CD4-positive, alpha-beta T cell treated with Interleukin-17A for 4 hours (primary cell): ENCODE data around the gene FZR1.
"Not testable (repeated sequence)": the region's sequence is repeated elsewhere in the genome, so short reads cannot be mapped to it uniquely, and the experiment has no call there.

ENCODE experiments used
- DNase-seq: peaks from one replicate; pipeline ENCODE4 v3.0.0-alpha.2; 2020; ENCODE audit warnings: mixed read lengths

FZR1 gene

GRCh38 chr19:3497757-3498520 lies 8.2 kb upstream of the FZR1 start:
- no peak for DNase-seq

GRCh38 chr19:3499738-3500428 lies 6.2 kb upstream of the FZR1 start:
- DNase-seq: no peak

- peak; percentile 97 for DNase-seq
Observed at GRCh38 chr19:3500429-3501101, 5.5 kb upstream of the FZR1 start, which contains the start of gene DOHH. Gene DOHH, minus strand, starts transcription at chr19:3500674. Its CDS starts 3,860 bp downstream, at chr19:3496814.

GRCh38 chr19:3501780-3502179 lies 4.3 kb upstream of the FZR1 start:
- no peak for DNase-seq

- DNase-seq: no peak
Observed at GRCh38 chr19:3503036-3503572, 3.0 kb upstream of the FZR1 start.

- no peak for DNase-seq
Observed at GRCh38 chr19:3504735-3505134, 1.4 kb upstream of the FZR1 start.

- DNase-seq: peak; percentile 33
Observed at GRCh38 chr19:3506384-3507340, 551 bp downstream of the FZR1 start.

GRCh38 chr19:3507371-3508120 lies 1.4 kb downstream of the FZR1 start:
- DNase-seq: peak; percentile 69

GRCh38 chr19:3508121-3508661 lies 2.1 kb downstream of the FZR1 start:
- not testable (repeated sequence) for DNase-seq

GRCh38 chr19:3508771-3509535 lies 2.8 kb downstream of the FZR1 start:
- no peak for DNase-seq

GRCh38 chr19:3509566-3509989 lies 3.5 kb downstream of the FZR1 start:
- DNase-seq: no peak

- DNase-seq: no peak
Observed at GRCh38 chr19:3510727-3511126, 4.6 kb downstream of the FZR1 start.

- DNase-seq: no peak
Observed at GRCh38 chr19:3511506-3512251, 5.6 kb downstream of the FZR1 start.

GRCh38 chr19:3512562-3513228 lies 6.6 kb downstream of the FZR1 start:
- no peak for DNase-seq

- DNase-seq: no peak
Observed at GRCh38 chr19:3513229-3514140, 7.4 kb downstream of the FZR1 start.

- no peak for DNase-seq
Observed at GRCh38 chr19:3514930-3515329, 8.8 kb downstream of the FZR1 start.

- no peak for DNase-seq
Observed at GRCh38 chr19:3515891-3516422, 9.8 kb downstream of the FZR1 start.
